K562 (cell line): Measurements from ENCODE around the gene ELP5. TPM values are rescaled to one million over a fixed set of nuclear protein-coding genes. Genes with fewer than 3 reads are reported as not detected.

ENCODE experiments used
- ATF2 ChIP-seq: sonication (generic); formaldehyde crosslinking; IDR thresholded peaks from 2 replicates; pipeline ENCODE4 v1.8.1; 2022; ENCODE audit warnings: missing genetic modification reagents
- CREB1 ChIP-seq, 2 experiments: sonication (generic) in 1 of 2; formaldehyde crosslinking in 1 of 2; IDR thresholded peaks; 2 replicates each; pipeline versions ENCODE4 v1.6.1 to v1.8.0; 2012 to 2022; ENCODE audit warnings: inconsistent platforms in 1 of 2, mild to moderate bottlenecking in 1 of 2, missing genetic modification reagents in 1 of 2, moderate library complexity in 1 of 2
- CREM ChIP-seq: IDR thresholded peaks from 2 replicates; pipeline ENCODE4 v1.6.1; 2014; ENCODE audit warnings: antibody characterized with exemption, low read depth
- CSDE1 ChIP-seq, 2 experiments: fragments of 450-650 bp; IDR thresholded peaks; 2 replicates each; pipeline ENCODE4 v1.6.1; 2016; ENCODE audit warnings: mild to moderate bottlenecking in 1 of 2
- CTBP1 ChIP-seq: fragments of 450-650 bp; IDR thresholded peaks from 2 replicates; pipeline ENCODE4 v1.6.1; 2016; ENCODE audit warnings: borderline replicate concordance
- ELF1 ChIP-seq: fragments of 200-800 bp; sonication (Bioruptor generic); IDR thresholded peaks from 2 replicates; pipeline ENCODE4 v1.6.1; 2016; ENCODE audit warnings: missing genetic modification characterization, missing compliant biosample characterization
- ESRRA ChIP-seq: fragments of 450-650 bp; IDR thresholded peaks from 2 replicates; pipeline ENCODE4 v1.6.1; 2014; ENCODE audit warnings: low read depth, mild to moderate bottlenecking, moderate library complexity, borderline replicate concordance
- ETV1 ChIP-seq: fragments of 450-650 bp; conservative IDR thresholded peaks from 2 replicates; pipeline ENCODE4 v1.6.1; 2016; ENCODE audit warnings: missing genetic modification characterization, control low read depth, low read depth, missing compliant biosample characterization
- ETV5 ChIP-seq: sonication (generic); formaldehyde crosslinking; IDR thresholded peaks from 2 replicates; pipeline ENCODE4 v1.4.0; 2020; ENCODE audit warnings: low read depth, mild to moderate bottlenecking, missing genetic modification reagents
- GABPB2 ChIP-seq: fragments of 250-450 bp; sonication (Bioruptor Pico); conservative IDR thresholded peaks from 2 replicates; pipeline ENCODE4 v1.5.1; 2021; ENCODE audit warnings: mild to moderate bottlenecking
- KDM1A ChIP-seq, 2 experiments: fragments of 450-650 bp; IDR thresholded peaks; 2 replicates each; pipeline ENCODE4 v1.6.1; 2016; ENCODE audit warnings: mild to moderate bottlenecking in 2 of 2
- MTA3 ChIP-seq: fragments of 450-650 bp; formaldehyde crosslinking; IDR thresholded peaks from 2 replicates; pipeline ENCODE4 v1.6.1; 2017; ENCODE audit warnings: mild to moderate bottlenecking, borderline replicate concordance
- NFIC ChIP-seq: fragments of 450-650 bp; IDR thresholded peaks from 2 replicates; pipeline ENCODE4 v1.6.1; 2017; ENCODE audit warnings: mild to moderate bottlenecking, inconsistent platforms
- NFRKB ChIP-seq: fragments of 450-650 bp; IDR thresholded peaks from 2 replicates; pipeline ENCODE4 v1.6.1; 2016; ENCODE audit warnings: low read depth
- POLR2A ChIP-seq: fragments of 450-650 bp; conservative IDR thresholded peaks from 2 replicates; pipeline ENCODE4 v1.6.1; 2016
- POLR2AphosphoS5 ChIP-seq: IDR thresholded peaks from 2 replicates; pipeline ENCODE4 v1.6.1; 2011; ENCODE audit warnings: mild to moderate bottlenecking, low read depth, low read length, moderate library complexity; ENCODE audit not compliant: control insufficient read depth, insufficient read depth
- STAT5A ChIP-seq: IDR thresholded peaks from 2 replicates; pipeline ENCODE4 v1.6.1; 2012; ENCODE audit warnings: low read length, inconsistent platforms, borderline replicate concordance
- SUPT5H ChIP-seq: fragments of 450-650 bp; IDR thresholded peaks from 2 replicates; pipeline ENCODE4 v1.6.1; 2016
- TBP ChIP-seq: optimal IDR thresholded peaks from 2 replicates; pipeline ENCODE3; 2011; ENCODE audit warnings: low read depth, low read length, improper control_type of control experiment
- TRIM24 ChIP-seq, 2 experiments: fragments of 450-650 bp; IDR thresholded peaks; 2 replicates each; pipeline ENCODE4 v1.6.1; 2016
- ZBTB7A ChIP-seq: IDR thresholded peaks from 2 replicates; pipeline ENCODE4 v1.6.1; 2011; ENCODE audit warnings: low read depth, mild to moderate bottlenecking, low read length, moderate library complexity, borderline replicate concordance; ENCODE audit not compliant: control insufficient read depth
- ZNF311 ChIP-seq: fragments of 250-450 bp; sonication (Bioruptor Pico); IDR thresholded peaks from 2 replicates; pipeline ENCODE4 v1.4.0; 2020; ENCODE audit warnings: mild to moderate bottlenecking, moderate library complexity
- polyA plus RNA-seq, 8 experiments: library from polyadenylated mRNA; depleted of rRNA in 4 of 8; stranded (reverse) in 5 of 8; unstranded in 3 of 8; fragments of >200 nt; fragmentation: Nextera tagmentation in 2 of 8; fragmentation: Illumina TruSeq in 1 of 8; extraction: Ambion mirVana in 2 of 8; extraction: Trizol in 1 of 8; gene quantifications; 2 replicates each; pipeline versions ENCODE4 v1.2.1 to v1.2.3, GENCODE V29; 2011 to 2014; ENCODE audit warnings: inconsistent platforms in 1 of 8, missing spikeins in 1 of 8
- total RNA-seq, 7 experiments: library from RNA; depleted of rRNA in 6 of 7; stranded (reverse); fragments of >200 nt in 6 of 7; fragmentation: Illumina TruSeq in 2 of 7; extraction: Trizol in 2 of 7; gene quantifications; 2 replicates each; pipeline versions ENCODE4 v1.2.1 to v1.2.3, GENCODE V29; 2011 to 2021; ENCODE audit warnings: low replicate concordance in 1 of 7
- TF ChIP-seq, protein P1 (sequence below): fragments of 250-450 bp; sonication (Bioruptor Pico); IDR thresholded peaks from 2 replicates; pipeline ENCODE4 v1.4.0; 2020; ENCODE audit warnings: mild to moderate bottlenecking, moderate library complexity, borderline replicate concordance
- TF ChIP-seq, protein P2 (sequence below), 2 experiments: fragments of 250-450 bp in 1 of 2; fragments of 450-650 bp in 1 of 2; sonication (Bioruptor Pico) in 1 of 2; IDR thresholded peaks; 2 replicates each; pipeline versions ENCODE4 v1.6.1 to v1.8.0; 2016 to 2021; ENCODE audit warnings: mild to moderate bottlenecking in 2 of 2, moderate library complexity in 2 of 2, missing compliant biosample characterization in 1 of 2, missing genetic modification characterization in 1 of 2

The ELP5 gene
- total and polyA plus RNA-seq, 9 of the 15 experiments (the other 6 are each of a cell fraction or from before 2014, with no cell fraction given): 25.7 to 77.9 (median 52.9) TPM

GRCh38 chr17:7252176-7253043, at the start of gene ELP5 (continued):
- TF ChIP-seq GABPB2: no peak
- TF ChIP-seq POLR2AphosphoS5: peak; percentile 67; the same call in 1 of the 2 replicates
- peak; percentile 96 for TF ChIP-seq ZBTB7A
- peak; percentile 58 for TF ChIP-seq CTBP1
- TF ChIP-seq TBP: peak; percentile 62
- TF ChIP-seq ZNF311 (CRISPR knock-in tag): no peak
- TF ChIP-seq STAT5A: no peak
- TF ChIP-seq NFRKB: peak; percentile 77
- TF ChIP-seq CREM: peak; percentile 97
- peak; percentile 93 for TF ChIP-seq ESRRA
- TF ChIP-seq, protein P1, sequence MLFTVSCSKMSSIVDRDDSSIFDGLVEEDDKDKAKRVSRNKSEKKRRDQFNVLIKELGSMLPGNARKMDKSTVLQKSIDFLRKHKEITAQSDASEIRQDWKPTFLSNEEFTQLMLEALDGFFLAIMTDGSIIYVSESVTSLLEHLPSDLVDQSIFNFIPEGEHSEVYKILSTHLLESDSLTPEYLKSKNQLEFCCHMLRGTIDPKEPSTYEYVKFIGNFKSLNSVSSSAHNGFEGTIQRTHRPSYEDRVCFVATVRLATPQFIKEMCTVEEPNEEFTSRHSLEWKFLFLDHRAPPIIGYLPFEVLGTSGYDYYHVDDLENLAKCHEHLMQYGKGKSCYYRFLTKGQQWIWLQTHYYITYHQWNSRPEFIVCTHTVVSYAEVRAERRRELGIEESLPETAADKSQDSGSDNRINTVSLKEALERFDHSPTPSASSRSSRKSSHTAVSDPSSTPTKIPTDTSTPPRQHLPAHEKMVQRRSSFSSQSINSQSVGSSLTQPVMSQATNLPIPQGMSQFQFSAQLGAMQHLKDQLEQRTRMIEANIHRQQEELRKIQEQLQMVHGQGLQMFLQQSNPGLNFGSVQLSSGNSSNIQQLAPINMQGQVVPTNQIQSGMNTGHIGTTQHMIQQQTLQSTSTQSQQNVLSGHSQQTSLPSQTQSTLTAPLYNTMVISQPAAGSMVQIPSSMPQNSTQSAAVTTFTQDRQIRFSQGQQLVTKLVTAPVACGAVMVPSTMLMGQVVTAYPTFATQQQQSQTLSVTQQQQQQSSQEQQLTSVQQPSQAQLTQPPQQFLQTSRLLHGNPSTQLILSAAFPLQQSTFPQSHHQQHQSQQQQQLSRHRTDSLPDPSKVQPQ (CRISPR knock-in tag): no peak
- peak in 1 of 2 experiments; percentile 18; a peak in 1 of 4 replicates for TF ChIP-seq KDM1A (IDR thresholded peaks at IDR 0.05)
- peak; percentile 85 for TF ChIP-seq SUPT5H
- peak; percentile 72 for TF ChIP-seq ETV1 (tag)
- TF ChIP-seq POLR2A: peak; percentile 92
- TF ChIP-seq, protein P2, sequence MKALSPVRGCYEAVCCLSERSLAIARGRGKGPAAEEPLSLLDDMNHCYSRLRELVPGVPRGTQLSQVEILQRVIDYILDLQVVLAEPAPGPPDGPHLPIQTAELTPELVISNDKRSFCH (CRISPR knock-in tag; IDR thresholded peaks at IDR 0.05): no peak
- TF ChIP-seq, protein P2 (tag; IDR thresholded peaks at IDR 0.05): 0 out of 2 replicates have a peak, but pooled peaks have one; percentile 27
- peak; percentile 77 for TF ChIP-seq ETV5 (CRISPR knock-in tag)
- TF ChIP-seq MTA3: peak; percentile 54; the same call in 1 of the 2 replicates
- TF ChIP-seq ATF2: peak; percentile 71; the same call in 1 of the 2 replicates
- peak in 1 of 2 experiments; percentile 25; a peak in 1 of 4 replicates for TF ChIP-seq TRIM24 (IDR thresholded peaks at IDR 0.05)
- peak; percentile 51 for TF ChIP-seq NFIC
- TF ChIP-seq CSDE1 (IDR thresholded peaks at IDR 0.05): peak in 1 of 2 experiments; percentile 68; a peak in 2 of 4 replicates
- peak; percentile 72 for TF ChIP-seq ELF1 (tag)
- TF ChIP-seq CREB1 (IDR thresholded peaks at IDR 0.05): peak; percentile 90
- peak; percentile 97 for TF ChIP-seq CREB1 (CRISPR knock-in tag; IDR thresholded peaks at IDR 0.05)
